ENCODE results near the gene ALG3.
"Not testable (repeated sequence)": the region's sequence is repeated elsewhere in the genome, so short reads cannot be mapped to it uniquely, and the experiment has no call there.

ALG3 gene

DNA sequence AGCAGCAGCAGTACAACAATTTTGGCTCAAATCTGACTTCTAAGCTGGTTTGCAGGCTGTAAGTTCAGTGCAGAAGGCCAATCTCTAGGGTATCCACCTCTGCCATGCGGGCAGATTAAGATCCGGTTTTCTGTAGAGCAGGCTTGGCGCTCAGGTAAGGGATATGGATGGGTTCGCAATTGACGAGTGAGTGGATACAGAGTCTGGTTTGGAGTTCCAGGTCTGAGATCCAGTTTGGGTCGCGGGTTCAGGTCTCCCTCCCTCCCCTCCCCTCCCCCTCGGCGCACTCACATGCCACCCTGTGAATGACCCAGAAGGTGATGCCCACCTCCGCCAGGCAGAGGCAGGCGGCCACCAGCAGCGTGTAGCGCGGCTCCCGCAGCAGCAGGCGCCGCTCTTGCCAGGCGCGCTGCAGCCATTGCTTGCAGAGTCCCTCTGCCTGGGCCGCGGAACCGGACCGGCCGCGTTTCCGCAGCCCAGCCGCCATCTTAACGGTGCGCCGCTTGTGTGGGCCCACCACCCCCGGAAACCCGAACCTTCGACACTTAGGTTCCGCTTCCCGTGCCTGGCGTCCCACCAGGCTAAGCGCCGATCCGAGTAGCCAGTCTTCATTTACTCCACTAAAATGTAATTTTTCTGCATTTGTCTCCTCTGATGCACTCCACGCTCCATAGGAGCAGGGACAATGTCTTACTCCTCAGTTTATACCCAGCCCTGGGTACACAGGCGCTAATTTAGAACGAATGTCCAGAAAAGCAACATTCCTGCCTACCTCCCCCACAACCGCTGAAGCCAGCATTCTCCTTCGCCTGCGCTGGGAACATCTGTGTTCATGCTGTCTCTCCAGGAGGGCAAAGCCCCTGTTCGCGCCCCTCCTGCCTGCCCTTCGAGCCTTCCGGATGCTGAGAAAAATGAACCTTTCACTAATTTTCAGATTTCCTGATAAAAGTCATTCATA, at the start of gene ALG3:
Gene ALG3, minus strand, starts transcription at position 509 of the 958 bp plus-strand sequence. Its CDS starts 22 bp downstream, at position 487.
- DNase-seq (ENCODE audit: low read depth) = peak; percentile 68

DNA sequence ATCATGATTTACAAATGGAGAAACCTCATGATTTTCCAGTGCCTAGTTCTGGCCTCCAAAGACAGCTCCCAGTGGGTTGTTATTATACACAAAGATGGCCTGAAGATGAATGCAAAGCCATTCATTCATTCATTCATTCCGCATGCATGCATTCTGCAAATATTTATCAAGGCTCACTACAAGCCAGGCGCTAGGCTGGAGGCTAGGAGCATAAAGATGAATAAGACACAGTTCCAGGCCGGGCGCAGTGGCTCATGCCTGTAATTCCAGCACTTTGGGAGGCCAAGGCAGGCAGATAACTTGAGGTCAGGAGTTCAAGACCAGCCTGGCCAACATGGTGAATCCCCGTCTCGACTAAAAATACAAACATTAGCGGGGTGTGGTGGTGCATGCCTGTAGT, 47.9 kb upstream of the ALG3 start:
- DNase-seq (ENCODE audit: low read depth) = no peak

DNA sequence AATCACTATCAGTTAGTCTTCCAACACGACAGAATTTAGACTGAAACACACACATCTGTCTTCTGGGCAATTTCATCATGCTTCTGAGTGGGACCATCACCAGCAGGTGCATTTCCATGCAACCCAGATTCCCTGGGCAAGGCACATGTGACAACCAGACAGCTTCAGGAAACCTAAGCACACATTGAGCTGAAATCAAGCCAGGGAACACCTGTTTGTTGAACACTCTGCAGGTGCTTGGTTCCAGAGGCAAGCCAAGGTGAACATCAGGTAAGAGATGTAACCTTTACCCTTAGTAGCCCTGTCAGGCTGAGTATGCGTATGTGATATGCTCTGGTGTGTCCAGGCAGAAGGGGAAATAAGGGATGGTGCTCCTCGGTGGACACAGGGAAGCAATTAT, 47.0 kb upstream of the ALG3 start:
- DNase-seq (ENCODE audit: low read depth) = no peak

DNA sequence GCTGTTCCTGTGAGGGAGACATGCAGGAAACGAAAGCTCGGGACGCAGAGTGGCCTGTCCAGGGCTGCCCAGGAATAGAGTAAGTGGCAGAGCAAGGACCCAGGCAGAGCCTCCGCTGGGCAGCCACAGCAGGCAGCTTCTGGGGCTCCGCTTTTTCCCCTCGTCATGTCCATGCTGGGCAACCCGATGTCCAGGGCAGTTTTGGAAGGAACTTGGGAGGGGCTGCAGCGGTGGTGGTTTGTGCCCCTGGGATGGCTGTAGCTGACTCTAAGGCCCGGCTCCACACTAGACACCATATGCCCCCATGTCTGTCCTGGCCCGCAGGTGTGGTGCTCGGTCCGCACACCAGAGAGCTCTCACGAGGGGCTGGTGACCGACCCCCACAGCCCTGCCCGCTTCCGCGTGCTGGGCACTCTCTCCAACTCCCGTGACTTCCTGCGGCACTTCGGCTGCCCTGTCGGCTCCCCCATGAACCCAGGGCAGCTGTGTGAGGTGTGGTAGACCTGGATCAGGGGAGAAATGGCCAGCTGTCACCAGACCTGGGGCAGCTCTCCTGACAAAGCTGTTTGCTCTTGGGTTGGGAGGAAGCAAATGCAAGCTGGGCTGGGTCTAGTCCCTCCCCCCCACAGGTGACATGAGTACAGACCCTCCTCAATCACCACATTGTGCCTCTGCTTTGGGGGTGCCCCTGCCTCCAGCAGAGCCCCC, 43.1 kb upstream of the ALG3 start:
- no peak for DNase-seq (ENCODE audit: low read depth)

DNA sequence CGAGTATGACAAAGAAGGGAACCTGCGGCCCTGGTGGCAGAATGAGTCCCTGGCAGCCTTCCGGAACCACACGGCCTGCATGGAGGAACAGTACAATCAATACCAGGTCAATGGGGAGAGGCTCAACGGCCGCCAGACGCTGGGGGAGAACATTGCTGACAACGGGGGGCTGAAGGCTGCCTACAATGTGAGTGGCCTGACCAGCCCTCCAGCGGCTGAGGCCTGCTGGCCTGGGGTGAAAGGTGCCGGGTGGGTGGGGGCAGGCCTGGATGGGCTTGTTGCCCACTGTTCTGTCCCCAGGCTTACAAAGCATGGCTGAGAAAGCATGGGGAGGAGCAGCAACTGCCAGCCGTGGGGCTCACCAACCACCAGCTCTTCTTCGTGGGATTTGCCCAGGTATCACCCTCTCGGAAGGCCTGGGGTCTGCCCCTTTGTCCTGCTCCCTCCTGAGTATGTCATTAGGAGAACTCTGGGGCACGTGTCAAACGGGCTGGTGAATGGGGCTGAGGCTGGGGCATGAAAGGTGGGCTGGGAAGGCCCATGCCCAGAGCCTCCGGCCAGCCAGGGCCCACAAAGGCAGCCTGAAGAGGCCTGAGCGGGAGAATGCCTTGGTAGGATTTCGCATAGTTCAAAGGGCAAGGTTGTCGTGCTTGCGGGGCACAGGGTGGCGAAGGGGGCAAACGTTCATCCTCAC, 42.4 kb upstream of the ALG3 start:
- no peak for DNase-seq (ENCODE audit: low read depth)

DNA sequence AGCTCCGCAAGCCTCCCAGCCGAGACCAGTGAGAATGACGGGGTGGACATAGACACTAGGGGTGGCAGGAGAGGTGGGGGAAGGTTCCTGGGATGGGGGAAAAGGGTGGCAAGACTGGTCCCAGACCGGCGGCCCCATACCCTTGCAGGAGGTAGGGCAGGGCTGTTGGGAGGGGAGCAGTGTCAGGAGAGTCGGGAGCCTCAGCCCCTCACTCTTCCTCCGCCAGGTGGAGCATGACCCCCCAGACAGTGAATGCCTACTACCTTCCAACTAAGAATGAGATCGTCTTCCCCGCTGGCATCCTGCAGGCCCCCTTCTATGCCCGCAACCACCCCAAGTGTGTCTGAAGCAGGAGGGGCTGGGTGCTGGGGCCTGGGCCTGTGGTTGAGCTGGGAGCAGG, 41.6 kb upstream of the ALG3 start:
- no peak for DNase-seq (ENCODE audit: low read depth)

DNA sequence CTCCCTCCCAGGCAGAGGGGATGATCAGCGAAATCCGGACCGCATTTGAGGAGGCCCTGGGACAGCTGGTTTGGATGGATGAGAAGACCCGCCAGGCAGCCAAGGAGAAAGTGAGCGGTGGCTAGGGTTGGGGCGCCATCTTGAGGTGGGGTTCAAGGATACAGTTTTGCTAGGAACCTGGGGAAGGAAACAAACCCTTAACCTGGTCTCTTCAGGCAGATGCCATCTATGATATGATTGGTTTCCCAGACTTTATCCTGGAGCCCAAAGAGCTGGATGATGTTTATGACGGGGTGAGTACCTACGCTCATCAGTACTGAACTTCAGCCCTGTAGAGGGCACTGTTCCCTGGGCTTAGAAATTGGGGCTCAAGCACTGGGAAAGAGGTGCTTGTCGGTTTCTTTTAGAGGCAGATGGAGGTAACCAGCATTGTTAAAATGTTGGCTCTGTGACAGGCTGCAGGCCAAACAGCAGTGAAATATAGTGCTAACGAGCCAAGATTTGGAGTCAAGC, 40.7 kb upstream of the ALG3 start:
- DNase-seq (ENCODE audit: low read depth) = no peak

DNA sequence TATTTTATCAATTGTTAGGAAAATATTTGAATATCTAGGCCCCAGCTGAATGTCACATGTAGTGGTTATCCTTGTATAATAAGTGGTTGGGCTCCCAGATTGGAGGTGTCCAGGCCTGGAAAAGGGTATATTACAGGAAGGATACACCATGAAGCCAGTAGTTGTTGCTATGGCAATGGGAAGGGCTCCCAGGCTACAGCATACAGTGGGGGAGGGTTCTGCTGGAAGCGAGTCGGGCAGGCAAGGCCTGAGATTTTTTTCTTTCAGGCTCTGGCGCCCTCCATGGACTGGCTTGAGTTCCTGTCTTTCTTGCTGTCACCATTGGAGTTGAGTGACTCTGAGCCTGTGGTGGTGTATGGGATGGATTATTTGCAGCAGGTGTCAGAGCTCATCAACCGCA, 35.9 kb upstream of the ALG3 start:
- DNase-seq (ENCODE audit: low read depth) = peak; percentile 57

DNA sequence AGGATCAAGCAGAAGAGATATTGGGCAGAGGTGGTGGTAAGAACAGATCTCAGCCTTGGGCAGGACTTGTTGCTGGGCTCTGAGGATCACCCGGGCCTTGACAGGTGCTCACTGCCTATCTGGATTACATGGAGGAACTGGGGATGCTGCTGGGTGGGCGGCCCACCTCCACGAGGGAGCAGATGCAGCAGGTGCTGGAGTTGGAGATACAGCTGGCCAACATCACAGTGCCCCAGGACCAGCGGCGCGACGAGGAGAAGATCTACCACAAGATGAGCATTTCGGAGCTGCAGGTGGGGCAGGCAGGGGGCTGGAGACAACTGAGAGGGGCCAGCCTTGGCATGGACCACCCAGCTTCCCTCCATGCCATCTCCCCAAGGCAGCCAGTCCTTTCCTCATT, 34.9 kb upstream of the ALG3 start:
- no peak for DNase-seq (ENCODE audit: low read depth)

DNA sequence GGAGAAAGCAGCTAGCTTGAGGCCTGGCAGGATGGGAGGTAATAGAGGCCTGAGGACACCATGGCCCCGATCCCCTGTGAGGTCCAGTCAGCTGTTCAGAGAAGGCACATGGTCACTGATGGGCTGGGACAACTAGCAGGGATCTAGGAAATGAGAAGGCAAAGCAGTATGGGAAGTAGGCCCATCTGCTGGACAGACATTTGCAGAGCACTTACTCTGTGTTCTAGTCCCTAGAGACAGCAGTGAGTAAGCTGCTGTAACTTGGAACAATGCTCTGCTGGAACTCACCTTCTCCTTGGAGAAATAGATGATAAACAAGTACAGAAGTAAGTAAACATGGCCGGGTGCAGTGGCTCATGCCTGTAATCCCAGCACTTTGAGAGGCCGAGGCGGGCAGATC, 34.2 kb upstream of the ALG3 start:
- no peak for DNase-seq (ENCODE audit: low read depth)

DNA sequence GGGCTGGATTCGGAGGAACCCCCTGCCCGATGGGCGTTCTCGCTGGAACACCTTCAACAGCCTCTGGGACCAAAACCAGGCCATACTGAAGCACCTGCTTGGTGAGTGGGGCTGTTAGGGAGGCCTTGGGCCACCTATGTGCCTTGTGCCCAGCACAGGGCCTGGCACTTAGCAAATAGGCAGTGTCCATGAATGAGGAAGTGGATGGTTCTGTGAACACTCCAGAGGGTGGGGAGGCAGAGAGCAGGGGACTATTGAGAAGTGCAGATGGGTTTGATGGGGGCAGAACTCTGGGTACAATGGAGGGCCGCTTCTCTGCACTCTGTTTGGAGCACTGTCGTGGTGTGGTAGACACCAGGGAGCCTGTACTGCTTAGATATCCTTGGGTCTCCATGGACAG, 28.6 kb upstream of the ALG3 start:
- no peak for DNase-seq (ENCODE audit: low read depth)

DNA sequence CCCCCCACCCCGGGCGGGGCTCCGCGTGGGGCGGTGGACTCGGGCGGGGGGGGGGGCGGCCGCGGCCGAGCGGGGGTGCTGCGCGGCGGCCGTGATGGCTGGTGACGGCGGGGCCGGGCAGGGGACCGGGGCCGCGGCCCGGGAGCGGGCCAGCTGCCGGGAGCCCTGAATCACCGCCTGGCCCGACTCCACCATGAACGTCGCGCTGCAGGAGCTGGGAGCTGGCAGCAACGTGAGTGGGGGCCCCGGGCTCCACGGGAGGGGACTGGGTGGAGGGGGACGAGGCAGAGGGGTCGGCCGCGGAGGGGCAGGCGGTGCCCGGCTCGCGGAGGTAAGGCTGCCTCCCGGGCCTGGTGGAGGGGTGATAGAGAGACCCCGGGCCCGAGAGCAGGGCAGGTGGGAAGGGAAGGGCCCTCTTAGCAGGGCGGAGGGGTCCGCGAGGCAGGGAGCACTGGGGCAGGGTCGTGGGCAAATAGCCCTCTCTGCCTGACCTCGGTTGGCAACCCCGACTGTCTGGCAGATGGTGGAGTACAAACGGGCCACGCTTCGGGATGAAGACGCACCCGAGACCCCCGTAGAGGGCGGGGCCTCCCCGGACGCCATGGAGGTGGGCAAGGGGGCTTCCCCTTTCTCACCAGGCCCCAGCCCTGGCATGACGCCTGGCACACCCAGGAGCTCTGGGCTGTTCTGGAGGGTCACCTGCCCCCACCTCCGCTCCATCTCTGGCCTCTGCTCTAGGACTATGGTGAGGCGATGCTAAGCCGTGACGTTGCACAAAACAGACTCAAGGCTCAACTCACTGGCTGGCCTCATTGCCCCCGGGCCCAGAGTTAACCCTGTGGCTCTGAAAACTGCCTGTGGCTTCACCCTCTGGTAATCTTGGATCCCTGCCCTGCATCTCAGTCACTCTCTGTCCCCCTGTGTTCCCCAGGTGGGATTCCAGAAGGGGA, 27.5 kb upstream of the ALG3 start, which contains the start of gene ECE2:
Gene ECE2, plus strand, starts transcription at position 62 of the 950 bp plus-strand sequence. Its CDS starts 132 bp downstream, at position 194.
- DNase-seq (ENCODE audit: low read depth) = no peak

DNA sequence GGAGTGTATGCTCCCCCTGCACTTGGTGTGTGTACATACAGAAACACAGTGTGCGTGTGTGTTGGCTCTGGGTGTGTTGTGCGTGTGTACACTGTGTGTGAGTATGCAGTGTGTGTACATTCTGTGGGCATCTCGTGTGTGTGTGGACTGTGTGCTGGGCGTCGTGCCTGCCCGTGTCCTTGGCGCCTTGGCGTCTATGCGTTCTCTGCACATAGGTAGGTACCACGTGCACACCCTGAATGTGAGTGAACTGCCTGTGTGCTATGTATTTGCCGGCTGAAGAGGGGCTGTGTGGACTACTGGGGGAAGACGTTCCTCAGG, 26.6 kb upstream of the ALG3 start:
- DNase-seq (ENCODE audit: low read depth) = no peak

DNA sequence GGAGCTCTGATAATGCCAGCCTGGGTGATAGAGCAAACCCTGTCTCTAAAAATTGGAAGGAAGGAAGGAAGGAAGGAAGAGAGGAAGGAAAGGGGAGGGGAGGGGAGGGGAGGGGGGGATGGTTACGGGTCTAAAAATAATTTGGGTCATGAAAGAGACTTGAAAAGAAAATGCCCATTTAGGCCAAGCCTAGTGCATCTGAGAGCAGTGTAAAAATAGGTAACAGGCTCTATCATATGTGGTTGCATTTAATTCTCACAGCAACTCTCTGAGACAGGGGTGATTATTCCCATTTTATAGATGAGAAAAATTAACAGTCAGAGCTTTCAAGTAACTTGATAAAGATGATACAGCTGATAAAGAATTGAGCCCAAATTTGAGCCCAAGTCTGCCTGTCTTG, 23.5 kb upstream of the ALG3 start:
- DNase-seq (ENCODE audit: low read depth) = no peak

DNA sequence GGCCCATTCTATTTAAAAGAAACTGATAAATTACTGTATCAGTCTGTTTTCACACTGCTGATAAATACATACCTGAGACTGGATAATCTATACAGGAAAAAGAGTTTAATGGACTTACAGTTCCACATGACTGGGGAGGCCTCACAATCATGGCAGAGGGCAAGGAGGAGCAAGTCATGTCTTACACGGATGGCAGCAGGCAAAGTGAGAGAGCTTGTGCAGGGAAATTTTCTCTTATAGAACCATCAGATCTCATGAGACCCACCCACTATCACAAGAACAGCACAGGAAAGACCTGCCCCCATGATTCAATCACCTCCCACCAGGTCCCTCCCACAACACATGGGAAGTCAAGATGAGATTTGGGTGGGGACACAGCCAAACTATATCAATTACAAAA, 18.5 kb upstream of the ALG3 start:
- DNase-seq (ENCODE audit: low read depth) = not testable (repeated sequence)

DNA sequence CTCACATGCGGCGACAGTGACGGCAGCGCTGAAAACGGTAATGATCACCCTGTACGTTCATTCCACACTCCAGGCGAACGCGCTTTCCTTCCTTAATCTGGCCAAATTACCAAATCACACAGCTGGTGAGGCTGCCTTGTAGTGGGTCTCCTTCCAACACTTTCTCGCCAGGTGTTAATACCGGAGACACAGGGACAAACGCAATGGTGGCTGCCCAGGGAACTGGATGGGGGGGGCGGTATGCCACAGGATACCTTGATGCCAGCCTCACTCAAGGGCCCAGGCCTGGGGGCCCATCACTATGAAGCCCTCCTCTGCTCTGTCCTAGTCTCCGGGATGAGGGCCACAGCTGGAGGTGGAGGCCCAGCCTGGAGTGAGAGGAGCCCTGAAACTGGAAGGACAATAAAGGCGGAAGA, 14.0 kb upstream of the ALG3 start:
- no peak for DNase-seq (ENCODE audit: low read depth)

DNA sequence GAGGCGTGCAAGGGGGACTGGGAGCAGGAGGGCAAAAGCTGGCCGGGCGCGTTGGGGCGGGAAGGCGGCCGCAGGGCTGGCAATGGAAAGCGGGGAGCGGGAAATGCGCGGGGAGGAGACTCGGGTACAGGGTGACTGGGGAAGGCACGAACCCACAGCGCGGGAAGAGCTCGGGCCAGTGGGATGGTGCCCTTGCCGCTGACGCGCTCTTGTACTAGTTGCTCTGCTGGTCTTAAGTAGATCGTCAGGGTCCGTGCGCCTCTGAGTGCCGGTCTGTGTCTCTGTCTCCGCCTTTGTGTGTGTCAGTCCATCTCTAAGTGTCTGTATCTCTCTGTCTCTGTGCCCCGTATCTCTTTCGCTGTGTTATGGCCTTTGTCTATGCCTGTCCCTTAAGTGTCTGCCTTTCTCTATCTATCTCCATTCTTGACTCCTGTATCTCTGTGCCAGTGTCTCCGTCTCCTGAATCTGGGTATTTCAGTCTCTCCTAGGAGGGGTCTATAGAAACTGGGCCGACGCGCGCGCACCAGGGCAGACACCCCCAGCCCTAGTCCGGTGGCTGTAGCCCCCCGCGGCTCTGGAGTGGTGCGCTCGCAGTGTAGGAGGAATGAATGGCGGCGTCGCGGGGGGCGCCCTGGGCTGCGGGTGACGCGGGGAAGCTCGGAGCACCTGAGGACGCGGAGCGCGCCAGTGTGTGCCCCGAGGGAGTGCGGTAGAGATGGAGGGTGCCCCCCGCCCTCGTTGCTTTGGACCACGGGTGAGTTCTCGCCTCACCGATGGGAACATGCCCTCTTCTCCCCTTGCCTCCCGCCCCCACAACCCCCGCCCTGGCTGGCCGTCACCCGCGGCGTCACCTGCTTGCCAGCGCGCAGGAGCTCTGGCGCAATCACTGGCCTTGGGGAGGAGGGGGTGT, 13.3 kb upstream of the ALG3 start:
- no peak for DNase-seq (ENCODE audit: low read depth)

DNA sequence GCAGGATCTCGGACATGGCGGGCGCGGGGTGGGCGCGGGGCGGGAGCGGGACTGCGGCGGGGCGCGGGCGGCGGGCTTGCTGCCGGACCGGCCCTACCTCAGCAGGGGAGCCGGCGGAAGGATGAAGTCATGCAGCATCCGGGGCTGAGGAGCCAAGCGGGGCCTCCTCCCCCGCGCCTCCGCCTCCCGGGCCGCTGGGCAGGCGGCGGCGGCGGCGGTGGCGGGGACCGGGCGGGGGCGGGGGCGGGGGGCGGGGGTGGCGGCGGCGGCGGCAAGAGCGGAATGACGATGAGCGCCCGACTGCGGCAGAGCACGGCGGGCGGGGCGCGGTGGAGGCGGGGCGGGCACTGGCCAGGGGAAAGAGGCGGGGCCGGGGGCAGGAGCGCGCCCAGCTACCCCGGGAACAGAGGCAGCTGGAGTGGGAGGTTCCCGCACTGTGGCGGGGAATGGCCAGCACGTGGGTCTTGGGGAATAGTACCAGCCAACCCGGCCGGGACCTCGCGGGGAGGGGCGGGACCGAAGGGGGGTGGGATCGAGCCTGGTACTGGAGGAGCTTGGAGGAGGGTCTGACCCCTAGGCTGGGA, 12.6 kb upstream of the ALG3 start, which contains the start of gene CAMK2N2:
Gene CAMK2N2, minus strand, starts transcription at position 284 of the 584 bp plus-strand sequence. Its CDS starts 268 bp downstream, at position 16.
- DNase-seq (ENCODE audit: low read depth) = no peak

DNA sequence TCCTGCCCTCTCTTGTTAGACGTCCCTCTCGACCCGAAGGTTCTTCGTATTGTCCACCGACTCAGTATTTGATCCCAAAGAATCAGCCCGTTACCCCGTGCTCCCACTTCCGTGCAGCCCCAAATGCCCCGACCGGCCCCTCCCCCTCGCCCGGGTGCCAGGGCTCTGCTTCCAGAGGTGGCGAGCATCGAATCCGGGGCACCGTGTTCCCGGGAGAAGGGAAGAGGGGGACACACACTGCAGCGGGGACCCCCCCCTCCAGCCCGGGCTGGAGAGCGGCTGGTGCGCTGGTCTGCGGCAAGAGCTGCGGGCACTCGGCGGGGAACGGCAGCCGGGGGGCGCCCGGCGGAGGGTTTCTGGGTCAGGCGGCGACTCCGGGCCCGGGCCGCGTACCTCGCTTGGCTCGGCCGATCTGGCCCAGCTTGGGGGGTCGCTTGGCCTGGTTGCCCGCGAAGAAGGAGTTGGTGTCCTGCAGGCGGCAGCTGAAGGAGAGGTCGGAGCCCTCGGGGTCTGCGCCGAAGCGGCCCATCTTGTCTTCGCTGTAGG, 12.0 kb upstream of the ALG3 start:
- DNase-seq (ENCODE audit: low read depth) = no peak
